CD4-positive, alpha-beta T cell (primary cell): ENCODE data around the gene PPP3CB. TPM values are rescaled to one million over a fixed set of nuclear protein-coding genes. Genes with fewer than 3 reads are reported as not detected.

ENCODE experiments used
- ATAC-seq: fragments of 200-7000 bp; cut with Tn5 transposase; one replicate; pipeline ENCODE4 v1.10.0; 2022; ENCODE audit warnings: mild to moderate bottlenecking; ENCODE audit not compliant: poor library complexity
- CTCF ChIA-PET: fragments of 350-600 bp; sonication (Branson Sonifier 250); formaldehyde crosslinking; loops from one replicate; lab custom pipeline; 2021; ENCODE audit warnings: antibody characterized with exemption, inconsistent platforms; lab: Charles Lee
- POLR2A ChIA-PET: fragments of 350-600 bp; sonication (Branson Sonifier 250); formaldehyde crosslinking; loops from one replicate; lab custom pipeline; 2021; ENCODE audit warnings: antibody characterized with exemption, inconsistent platforms; lab: Charles Lee
- DNase-seq, 14 experiments: peaks; one replicate each; pipeline ENCODE4 v3.0.0-alpha.2; 2013 to 2020; ENCODE audit warnings: mixed read lengths in 2 of 14
- H3K27ac ChIP-seq, 2 donors: one replicate each; pipeline versions ENCODE4 v1.5.1 to v1.7.0; 2013; ENCODE audit warnings: low read length in 2 of 2, low read depth in 1 of 2, mild to moderate bottlenecking in 1 of 2
- H3K27me3 ChIP-seq, 2 experiments: 1 replicate in 1 of 2; 2 replicates in 1 of 2; pipeline versions ENCODE4 v1.6.1 to v1.7.0; 2013; ENCODE audit warnings: low read length in 2 of 2, control low read depth in 1 of 2, mild to moderate bottlenecking in 1 of 2, moderate library complexity in 1 of 2; ENCODE audit not compliant: insufficient read depth in 2 of 2, control insufficient read depth in 1 of 2
- H3K36me3 ChIP-seq: one replicate; pipeline ENCODE4 v1.6.1; 2013; ENCODE audit warnings: low read length, control low read depth; ENCODE audit not compliant: insufficient read depth
- H3K4me1 ChIP-seq: one replicate; pipeline ENCODE4 v1.6.1; 2013; ENCODE audit warnings: low read length, control low read depth; ENCODE audit not compliant: insufficient read depth
- H3K4me3 ChIP-seq: one replicate; pipeline ENCODE4 v1.5.1; 2013; ENCODE audit warnings: mild to moderate bottlenecking, low read length, moderate library complexity
- H3K9me3 ChIP-seq, 2 experiments: 1 replicate in 1 of 2; 2 replicates in 1 of 2; pipeline versions ENCODE4 v1.6.1 to v1.7.0; 2013; ENCODE audit warnings: low read length in 2 of 2, mild to moderate bottlenecking in 2 of 2, control low read depth in 1 of 2, moderate library complexity in 1 of 2; ENCODE audit not compliant: control insufficient read depth in 1 of 2, insufficient read depth in 1 of 2
- H3K27ac Mint-ChIP-seq: one replicate; pipeline ENCODE4 v1.8.0; 2020; ENCODE audit warnings: mixed read lengths
- H3K27me3 Mint-ChIP-seq: one replicate; pipeline ENCODE4 v1.8.0; 2021; ENCODE audit warnings: mixed read lengths
- H3K36me3 Mint-ChIP-seq: one replicate; pipeline ENCODE4 v1.8.0; 2021; ENCODE audit warnings: low read depth, mixed read lengths
- H3K4me1 Mint-ChIP-seq: one replicate; pipeline ENCODE4 v1.8.0; 2021; ENCODE audit warnings: low read depth, mixed read lengths
- H3K4me3 Mint-ChIP-seq: one replicate; pipeline ENCODE4 v1.8.0; 2020; ENCODE audit warnings: mild to moderate bottlenecking, mixed read lengths
- H3K9me3 Mint-ChIP-seq: one replicate; pipeline ENCODE4 v1.8.0; 2020; ENCODE audit warnings: mixed read lengths
- CTCF ChIP-seq: fragments of 200-600 bp; IDR thresholded peaks from one replicate; pipeline ENCODE4 v1.8.0; 2022; ENCODE audit warnings: antibody characterized with exemption, mild to moderate bottlenecking
- intact Hi-C, 2 experiments: fragments of 100-400 bp; cut with DNase I in 1 of 2; cut with micrococcal nuclease in 1 of 2; formaldehyde crosslinking; loops; one replicate each; pipeline versions ENCODE4 v1.15.1 to v1.9.0; 2023 to 2025; cut with DNase I, micrococcal nuclease
- total RNA-seq, 174 experiments: library from RNA in 2 of 174; stranded (reverse) in 2 of 174; gene quantifications; one replicate each; pipeline ENCODE4 v1.2.3 and lab custom pipeline; 2021 to 2026

Gene PPP3CB
- total RNA-seq, 2 experiments from 2014 or later = 20.2 to 20.3 TPM

- DNase-seq (no peak), ATAC-seq (no peak)
- H3K27ac ChIP-seq = peak overlapping the region in 1 of 2 donors; percentile 90
- no peaks in the 10 kb centered on the region for H3K9me3 ChIP-seq
- Mint-ChIP-seq H3K4me1 (peaks cover 67% of the 10 kb centered on the region), H3K27ac (peak overlapping the region; percentile 78), H3K4me3 (peak overlapping the region; percentile 81), H3K9me3 (no peaks in the 10 kb centered on the region), H3K36me3 (peaks cover 21% of the 10 kb centered on the region), H3K27me3 (no peaks in the 10 kb centered on the region)
- H3K4me1 ChIP-seq = peaks cover 25% of the 10 kb centered on the region
- H3K36me3 ChIP-seq = no peaks in the 10 kb centered on the region
- no peak for TF ChIP-seq CTCF
- CTCF ChIA-PET = interaction anchor here (1.5 kb wide), 1 partner anchor 9 kb away, joined by 5 read pairs; no protein-coding TSS in a partner anchor
- no peaks in the 10 kb centered on the region for H3K27me3 ChIP-seq
- intact Hi-C loops = loop anchor here (2.0 to 10.0 kb wide), 5 partner anchors 247 to 1139 kb away; partner anchors contain the start of genes CHCHD1 (in 1 of the 2), DNAJB12 (in 1 of the 2), DNAJC9 (in 1 of the 2) and MICU1 (in 1 of the 2)
- peak overlapping the region; percentile 95 for H3K4me3 ChIP-seq
- POLR2A ChIA-PET = interaction anchor here (2.2 to 3.1 kb wide), 2 partner anchors 82 to 236 kb away, joined by 12 to 36 read pairs; partner anchors contain the start of gene ANXA7
Observed at GRCh38 chr10:73494213-73494612, 1.6 kb downstream of the PPP3CB start.

- intact Hi-C loops = loop anchor here (2.0 to 10.0 kb wide), 5 partner anchors 247 to 1139 kb away; partner anchors contain the start of genes CHCHD1 (in 1 of the 2), DNAJB12 (in 1 of the 2), DNAJC9 (in 1 of the 2) and MICU1 (in 1 of the 2)
- peaks cover 25% of the 10 kb centered on the region for H3K36me3 Mint-ChIP-seq
- H3K4me3 ChIP-seq = peak overlapping the region; percentile 95
Observed at GRCh38 chr10:73493781-73494180, 2.0 kb downstream of the PPP3CB start.

GRCh38 chr10:73486601-73487000 lies 9.2 kb downstream of the PPP3CB start:
- ATAC-seq (no peak), DNase-seq (no peak)
- Mint-ChIP-seq H3K27ac (no peak overlapping the region), H3K36me3 (peaks cover 42% of the 10 kb centered on the region), H3K4me1 (peaks cover 45% of the 10 kb centered on the region), H3K27me3 (no peaks in the 10 kb centered on the region), H3K4me3 (no peak overlapping the region), H3K9me3 (no peaks in the 10 kb centered on the region)
- Histone ChIP-seq H3K27ac (no peak overlapping the region), H3K4me3 (no peak overlapping the region), H3K36me3 (peaks cover 15% of the 10 kb centered on the region), H3K27me3 (no peaks in the 10 kb centered on the region), H3K9me3 (no peaks in the 10 kb centered on the region), H3K4me1 (peaks cover 2% of the 10 kb centered on the region)
- ChIA-PET CTCF (no interaction called here), POLR2A (interaction anchor here (1.7 kb wide), 1 partner anchor 9 kb away, joined by 5 read pairs; the partner anchor contains the start of gene PPP3CB)
- TF ChIP-seq CTCF = no peak
- intact Hi-C loops = no loop called here

More at GRCh38 chr10:73493781-73494180, 2.0 kb downstream of the PPP3CB start:
- no peaks in the 10 kb centered on the region for H3K9me3 Mint-ChIP-seq
- H3K27ac Mint-ChIP-seq = peak overlapping the region; percentile 78
- H3K27ac ChIP-seq = peak overlapping the region in 1 of 2 donors; percentile 90
- H3K4me1 ChIP-seq = peaks cover 25% of the 10 kb centered on the region
- CTCF ChIA-PET = interaction anchor here (1.5 kb wide), 1 partner anchor 9 kb away, joined by 5 read pairs; no protein-coding TSS in a partner anchor
- H3K27me3 Mint-ChIP-seq = no peaks in the 10 kb centered on the region
- DNase-seq (no peak), ATAC-seq (no peak)
- TF ChIP-seq CTCF = no peak
- H3K4me1 Mint-ChIP-seq = peaks cover 71% of the 10 kb centered on the region
- no peaks in the 10 kb centered on the region for H3K36me3 ChIP-seq
- H3K9me3 ChIP-seq = no peaks in the 10 kb centered on the region
- H3K27me3 ChIP-seq = no peaks in the 10 kb centered on the region
- peak overlapping the region; percentile 81 for H3K4me3 Mint-ChIP-seq
- POLR2A ChIA-PET = interaction anchor here (0.6 to 3.1 kb wide), 2 partner anchors 81 to 163 kb away, joined by 4 to 36 read pairs; partner anchors contain the start of gene ANXA7
